MM.1S (cell line): ENCODE data around the gene MEGF10.

Experiments used
- CTCF ChIP-seq: fragments of 300-600 bp; sonication (generic); IDR thresholded peaks from 2 replicates; pipeline ENCODE4 v1.5.1; 2016; ENCODE audit warnings: antibody characterized with exemption, low read length, mixed read lengths
- EZH2 ChIP-seq: fragments of 300-600 bp; sonication (generic); optimal IDR thresholded peaks from 2 replicates; pipeline ENCODE3; 2017; ENCODE audit warnings: low read depth, mild to moderate bottlenecking, antibody characterized with exemption, low read length, mixed read lengths
- EZH2phosphoT487 ChIP-seq: fragments of 300-600 bp; sonication (generic); IDR thresholded peaks from 2 replicates; pipeline ENCODE4 v1.6.1; 2018; ENCODE audit warnings: antibody characterized with exemption, low read length

DNA sequence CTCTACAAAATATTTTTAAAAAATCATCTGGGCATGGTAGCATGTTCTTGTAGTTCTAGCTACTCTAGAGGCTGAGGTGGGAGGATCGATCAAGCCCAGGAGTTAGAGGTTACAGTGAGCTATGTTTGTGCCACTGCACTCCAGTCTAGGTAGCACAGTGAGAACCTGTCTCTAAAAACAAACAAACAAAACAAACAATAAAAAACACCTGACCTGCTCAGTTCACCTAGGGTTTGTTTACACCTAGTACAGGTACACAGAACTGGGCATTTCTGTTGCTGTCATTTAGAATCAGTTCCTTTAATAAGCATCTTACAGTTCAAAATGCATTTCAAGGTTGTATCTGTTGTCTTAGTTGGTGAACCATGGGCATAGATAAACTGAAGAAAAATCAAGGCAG is 95.3 kb downstream of the MEGF10 start:
- TF ChIP-seq CTCF, result no peak
- no peak for TF ChIP-seq EZH2phosphoT487
- TF ChIP-seq EZH2, result no peak
